HCT116 (cell line): ENCODE data around the gene KIF25. TPM values are rescaled to one million over a fixed set of nuclear protein-coding genes. Genes with fewer than 3 reads are reported as not detected.

ENCODE experiments used
- ATAC-seq: fragments of 200-7000 bp; cut with Tn5 transposase; 2 replicates; pipeline ENCODE4 v1.9.1; 2020; ENCODE audit warnings: mild to moderate bottlenecking, moderate library complexity
- BruUV-seq: library from RNA; stranded (reverse); fragments of 400-500 nt; replicated peaks from 2 replicates; lab custom pipeline; 2021; lab: Mats Ljungman, UMichigan
- CTCF ChIA-PET: fragments of 300-600 bp; sonication (Branson Sonifier 250); formaldehyde crosslinking; loops from one replicate; lab custom pipeline; 2021; ENCODE audit warnings: antibody characterized with exemption; lab: Charles Lee
- POLR2A ChIA-PET: fragments of 300-600, 350-600 bp; sonication (Branson Sonifier 250); formaldehyde crosslinking; loops from one replicate; lab custom pipeline; 2021; ENCODE audit warnings: antibody characterized with exemption; lab: Charles Lee
- RAD21 ChIA-PET, 2 experiments: fragments of 300-600 bp; sonication (Branson Sonifier 250); formaldehyde crosslinking; loops; one replicate each; lab custom pipeline; 2023; ENCODE audit warnings: low total read pairs in 2 of 2; ENCODE audit not compliant: uncharacterized antibody in 2 of 2, unreplicated experiment in 2 of 2, low non-redundant PET in 1 of 2; lab: Charles Lee
- DNase-seq: peaks from one replicate; pipeline ENCODE4 v3.0.0-alpha.2; 2010; ENCODE audit warnings: low read depth, low spot score
- H2AFZ ChIP-seq: fragments of 200-600 bp; shearing (Covaris generic), sonication (generic); 2 replicates; pipeline ENCODE4 v1.6.1; 2017; ENCODE audit warnings: low read depth, mixed run types, mixed read lengths, antibody characterized with exemption, low read length; ENCODE audit not compliant: poor library complexity, severe bottlenecking
- H3K27ac ChIP-seq: 2 replicates; pipeline ENCODE4 v1.5.1; 2012; ENCODE audit warnings: low read depth, low read length
- H3K27me3 ChIP-seq: fragments of 200-600 bp; sonication (generic); 2 replicates; pipeline ENCODE4 v1.6.1; 2016; ENCODE audit warnings: mixed run types, low read length, mixed read lengths; ENCODE audit not compliant: insufficient read depth
- H3K36me3 ChIP-seq, 2 experiments: fragments of 200-500 bp in 1 of 2; fragments of 200-600 bp in 1 of 2; sonication (Bioruptor generic) in 1 of 2; sonication (generic) in 1 of 2; 2 replicates each; pipeline versions ENCODE4 v1.5.1 to v1.6.1; 2014 to 2016; ENCODE audit warnings: low read length in 2 of 2, inconsistent platforms in 1 of 2, mixed read lengths in 1 of 2, mixed run types in 1 of 2; ENCODE audit not compliant: insufficient read depth in 2 of 2, control insufficient read depth in 1 of 2
- H3K4me1 ChIP-seq, 2 experiments: fragments of 200-600 bp in 1 of 2; sonication (generic) in 1 of 2; 2 replicates each; pipeline versions ENCODE4 v1.5.1 to v1.6.1; 2012 to 2017; ENCODE audit warnings: low read length in 2 of 2, inconsistent platforms in 1 of 2, mild to moderate bottlenecking in 1 of 2, mixed read lengths in 1 of 2, mixed run types in 1 of 2, moderate library complexity in 1 of 2; ENCODE audit not compliant: insufficient read depth in 2 of 2, control insufficient read depth in 1 of 2
- H3K4me2 ChIP-seq: fragments of 200-600 bp; sonication (generic); 2 replicates; pipeline ENCODE4 v1.6.1; 2017; ENCODE audit warnings: mixed run types, low read length, mixed read lengths
- H3K4me3 ChIP-seq, 2 experiments: fragments of 200-600 bp in 1 of 2; sonication (generic) in 1 of 2; replicated peaks in 1 of 2; 2 replicates each; pipeline ENCODE4 v1.5.1; 2011 to 2016; ENCODE audit warnings: low read length in 2 of 2, control low read depth in 1 of 2, low read depth in 1 of 2, mild to moderate bottlenecking in 1 of 2, mixed read lengths in 1 of 2, mixed run types in 1 of 2
- H3K79me2 ChIP-seq: fragments of 200-600 bp; sonication (generic); 2 replicates; pipeline ENCODE4 v1.6.1; 2017; ENCODE audit warnings: mild to moderate bottlenecking, mixed run types, low read length, moderate library complexity, mixed read lengths; ENCODE audit not compliant: insufficient read depth
- H3K9ac ChIP-seq: fragments of 200-600 bp; sonication (generic); 2 replicates; pipeline ENCODE4 v1.6.1; 2016; ENCODE audit warnings: low read length, mixed read lengths
- H3K9me2 ChIP-seq: fragments of 200-600 bp; sonication (generic), shearing (Covaris generic); 2 replicates; pipeline ENCODE4 v1.6.1; 2017; ENCODE audit warnings: mixed run types, mild to moderate bottlenecking, moderate library complexity; ENCODE audit not compliant: insufficient read depth
- H3K9me3 ChIP-seq, 2 experiments: fragments of 200-500 bp in 1 of 2; fragments of 200-600 bp in 1 of 2; sonication (Bioruptor generic) in 1 of 2; sonication (generic) in 1 of 2; 2 replicates each; pipeline ENCODE4 v1.6.1; 2014 to 2017; ENCODE audit warnings: low read length in 2 of 2, mixed read lengths in 2 of 2, inconsistent platforms in 1 of 2, low read depth in 1 of 2, mild to moderate bottlenecking in 1 of 2, mixed run types in 1 of 2, moderate library complexity in 1 of 2; ENCODE audit not compliant: control insufficient read depth in 1 of 2, insufficient read depth in 1 of 2
- H4K20me1 ChIP-seq: fragments of 200-600 bp; sonication (generic), shearing (Covaris generic); 2 replicates; pipeline ENCODE4 v1.6.1; 2017; ENCODE audit warnings: mixed run types, mild to moderate bottlenecking, moderate library complexity; ENCODE audit not compliant: insufficient read depth
- CBX3 ChIP-seq: IDR thresholded peaks from 2 replicates; pipeline ENCODE4 v1.6.1; 2012; ENCODE audit warnings: low read depth
- CEBPB ChIP-seq: IDR thresholded peaks from 2 replicates; pipeline ENCODE4 v1.6.1; 2012; ENCODE audit warnings: low read depth
- CTCF ChIP-seq, 3 experiments: fragments of 200-600 bp in 1 of 3; sonication (generic) in 1 of 3; IDR thresholded peaks in 2 of 3; conservative IDR thresholded peaks in 1 of 3; 2 replicates each; pipeline ENCODE4 v1.5.1; 2012 to 2017; ENCODE audit warnings: low read depth in 2 of 3, low read length in 2 of 3, antibody characterized with exemption in 1 of 3, borderline replicate concordance in 1 of 3, control low read depth in 1 of 3, mild to moderate bottlenecking in 1 of 3, mixed read lengths in 1 of 3, mixed run types in 1 of 3, moderate library complexity in 1 of 3; ENCODE audit not compliant: insufficient read depth in 1 of 3
- EGR1 ChIP-seq: IDR thresholded peaks from 2 replicates; pipeline ENCODE4 v1.6.1; 2012; ENCODE audit warnings: low read depth
- ELF1 ChIP-seq: IDR thresholded peaks from 2 replicates; pipeline ENCODE4 v1.6.1; 2012; ENCODE audit warnings: low read depth, borderline replicate concordance
- EZH2 ChIP-seq: fragments of 200-600 bp; sonication (generic); IDR thresholded peaks from 2 replicates; pipeline ENCODE4 v1.6.1; 2017; ENCODE audit warnings: antibody characterized with exemption, mixed run types
- EZH2phosphoT487 ChIP-seq: fragments of 200-600 bp; IDR thresholded peaks from 2 replicates; pipeline ENCODE4 v1.6.1; 2018; ENCODE audit warnings: antibody characterized with exemption, borderline replicate concordance
- FOSL1 ChIP-seq: IDR thresholded peaks from 2 replicates; pipeline ENCODE4 v1.6.1; 2012; ENCODE audit warnings: low read depth
- JUND ChIP-seq: IDR thresholded peaks from 2 replicates; pipeline ENCODE4 v1.6.1; 2012
- MAX ChIP-seq: IDR thresholded peaks from 2 replicates; pipeline ENCODE4 v1.6.1; 2012
- POLR2A ChIP-seq: IDR thresholded peaks from 2 replicates; pipeline ENCODE4 v1.7.0; 2011; ENCODE audit warnings: borderline replicate concordance; ENCODE audit not compliant: insufficient read depth, insufficient read length; ENCODE audit errors: extremely low read depth
- POLR2AphosphoS5 ChIP-seq: IDR thresholded peaks from 2 replicates; pipeline ENCODE4 v1.6.1; 2011; ENCODE audit warnings: mild to moderate bottlenecking, low read depth, low read length, moderate library complexity
- RAD21 ChIP-seq: IDR thresholded peaks from 2 replicates; pipeline ENCODE4 v1.6.1; 2012; ENCODE audit warnings: low read depth, mild to moderate bottlenecking
- SIN3A ChIP-seq: IDR thresholded peaks from 2 replicates; pipeline ENCODE4 v1.6.1; 2012; ENCODE audit warnings: low read depth
- SP1 ChIP-seq: IDR thresholded peaks from 2 replicates; pipeline ENCODE4 v1.6.1; 2012; ENCODE audit warnings: low read depth
- SRF ChIP-seq: IDR thresholded peaks from 2 replicates; pipeline ENCODE4 v1.6.1; 2012; ENCODE audit warnings: low read depth
- TCF7L2 ChIP-seq: IDR thresholded peaks from 2 replicates; pipeline ENCODE4 v1.7.0; 2011; ENCODE audit warnings: borderline replicate concordance, inconsistent platforms; ENCODE audit not compliant: insufficient read depth, insufficient read length; ENCODE audit errors: extremely low read depth
- YY1 ChIP-seq: IDR thresholded peaks from 2 replicates; pipeline ENCODE4 v1.6.1; 2011; ENCODE audit warnings: low read length, low read depth, moderate library complexity, mild to moderate bottlenecking; ENCODE audit not compliant: insufficient replicate concordance; ENCODE audit errors: extremely low read depth
- ZBTB33 ChIP-seq: IDR thresholded peaks from 2 replicates; pipeline ENCODE4 v1.6.1; 2011; ENCODE audit warnings: mild to moderate bottlenecking, low read length, moderate library complexity; ENCODE audit not compliant: insufficient replicate concordance; ENCODE audit errors: extremely low read depth
- intact Hi-C: fragments of 100-400 bp; cut with micrococcal nuclease; formaldehyde crosslinking; loops from 2 replicates; pipeline ENCODE4 v1.10.0; 2022
- total RNA-seq: library from RNA; stranded (reverse); gene quantifications from one replicate; pipeline ENCODE4 v1.2.1, GENCODE V29; 2021; ENCODE audit not compliant: unreplicated experiment
- TF ChIP-seq, protein P1 (sequence below): IDR thresholded peaks from 2 replicates; pipeline ENCODE4 v1.6.1; 2012

Gene KIF25
- total RNA-seq, 1 experiment from 2014 or later = not detected

DNA sequence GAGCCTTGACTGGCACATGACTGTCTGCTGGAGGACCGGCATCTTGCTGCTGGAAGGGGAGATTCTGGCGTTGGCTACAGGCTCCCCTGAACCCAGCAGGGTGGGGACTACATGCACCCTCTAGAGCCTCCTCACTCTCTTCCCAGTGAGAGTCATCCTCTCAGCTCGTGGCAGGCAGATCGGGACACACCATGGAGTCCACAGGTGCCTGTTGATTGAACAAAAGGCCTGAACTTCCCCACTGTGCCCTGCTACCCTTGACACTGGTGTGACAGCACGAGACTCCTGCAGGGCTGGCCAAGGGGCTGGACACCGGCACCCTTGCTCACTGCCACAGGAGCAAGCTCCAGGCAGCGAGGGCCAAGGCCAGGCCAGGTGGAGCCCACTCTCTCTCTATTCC, 73.3 kb downstream of the KIF25 start:
- DNase-seq (no peak), ATAC-seq (no peak)
- Histone ChIP-seq H3K27me3 (no peaks in the 10 kb centered on the region), H3K79me2 (no peaks in the 10 kb centered on the region), H4K20me1 (no peaks in the 10 kb centered on the region), H3K4me3 (no peak overlapping the region), H3K27ac (no peak overlapping the region), H3K9me2 (no peaks in the 10 kb centered on the region), H3K4me1 (no peaks in the 10 kb centered on the region), H2AFZ (no peak overlapping the region), H3K9me3 (no peaks in the 10 kb centered on the region), H3K9ac (no peak overlapping the region), H3K4me2 (no peak overlapping the region), H3K36me3 (no peaks in the 10 kb centered on the region)
- BruUV-seq = no TSS peak
- POLR2A ChIA-PET = no interaction called here
- CTCF ChIA-PET = no interaction called here
- intact Hi-C loops = loop anchor here (5.0 kb wide), 1 partner anchor 46 kb away; no protein-coding TSS in a partner anchor
- RAD21 ChIA-PET = no interaction called here
- TF ChIP-seq CEBPB (no peak), SP1 (no peak), POLR2AphosphoS5 (no peak), EZH2phosphoT487 (no peak), CTCF (IDR thresholded peaks at IDR 0.05 in 2 of 3, conservative IDR thresholded peaks at IDR 0.05 in 1 of 3; ENCODE audit: borderline replicate concordance in 1 of 3, insufficient read depth in 1 of 3, low read depth in 2 of 3, low read length in 2 of 3) (no peak), EZH2 (no peak), ZBTB33 (no peak), SRF (no peak), TCF7L2 (no peak), MAX (no peak), SIN3A (no peak), CBX3 (no peak), POLR2A (no peak), RAD21 (no peak), FOSL1 (no peak), JUND (no peak), ELF1 (no peak), EGR1 (no peak), YY1 (no peak)
- TF ChIP-seq, protein P1, sequence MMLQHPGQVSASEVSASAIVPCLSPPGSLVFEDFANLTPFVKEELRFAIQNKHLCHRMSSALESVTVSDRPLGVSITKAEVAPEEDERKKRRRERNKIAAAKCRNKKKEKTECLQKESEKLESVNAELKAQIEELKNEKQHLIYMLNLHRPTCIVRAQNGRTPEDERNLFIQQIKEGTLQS = no peak
- TF ChIP-seq, all 23 proteins: peak for 0
